ENCODE results near the gene IFNLR1. TPM values are rescaled to one million over a fixed set of nuclear protein-coding genes. Genes with fewer than 3 reads are reported as not detected.

Gene IFNLR1
- total and polyA plus RNA-seq, 2 donors (not counting 3 experiments of a cell fraction or from before 2014, with no cell fraction given): 0.01 TPM; not detected in 1

- no peaks in the 10 kb centered on the region for H4K20me1 ChIP-seq (replicated peaks; ENCODE audit: control insufficient read depth, extremely low read depth, insufficient read depth, low read length)
- H3K27me3 ChIP-seq (ENCODE audit: control insufficient read depth in 2 of 2, insufficient read depth in 2 of 2, low read length in 2 of 2): peaks cover under 1 to 4% of the 10 kb centered on the region in 2 experiments
- no peaks in the 10 kb centered on the region for H3K4me1 ChIP-seq (ENCODE audit: control insufficient read depth, extremely low read depth, insufficient read depth, low read length)
- no TSS peak for BruUV-seq (replicated peaks)
- no peak overlapping the region for H3K27ac ChIP-seq (ENCODE audit: insufficient read depth, low read depth, low read length)
- no peak overlapping the region for H3K4me2 ChIP-seq (ENCODE audit: insufficient read depth, low read length)
- no peak overlapping the region for H2AFZ ChIP-seq (ENCODE audit: low read depth, low read length)
- H3K9ac ChIP-seq (replicated peaks; ENCODE audit: extremely low read depth, insufficient read depth, low read length): no peak overlapping the region
- POLR2A ChIA-PET: no interaction called here
- DNase-seq (ENCODE audit: low read depth, low spot score) (no peak), FAIRE-seq (no peak)
- CTCF ChIA-PET: interaction anchor here (0.9 to 1.8 kb wide), 2 partner anchors 8 to 30 kb away, joined by 3 to 7 read pairs; no protein-coding TSS in a partner anchor
- TF ChIP-seq GATA2 (IDR thresholded peaks at IDR 0.05; ENCODE audit: insufficient read depth, insufficient read length, low read depth, low read length): no peak
- TF ChIP-seq EZH2 (IDR thresholded peaks at IDR 0.05; ENCODE audit: borderline replicate concordance, low read depth, low read length, severe bottlenecking): no peak
- TF ChIP-seq POLR2AphosphoS5 (IDR thresholded peaks at IDR 0.05; ENCODE audit: insufficient read depth, low read depth, low read length): no peak
- no peak for TF ChIP-seq MAX (IDR thresholded peaks at IDR 0.05; ENCODE audit: insufficient read depth, insufficient read length)
- TF ChIP-seq POLR2A (IDR thresholded peaks at IDR 0.05; ENCODE audit: low read depth, low read length): no peak
- TF ChIP-seq MYC (IDR thresholded peaks at IDR 0.05; ENCODE audit: low read depth, low read length): no peak
- TF ChIP-seq CTCF (IDR thresholded peaks at IDR 0.05; ENCODE audit: extremely low read depth in 1 of 2, insufficient read depth in 1 of 2, low read depth in 1 of 2, low read length in 2 of 2): no peak
- TF ChIP-seq JUN (IDR thresholded peaks at IDR 0.05; ENCODE audit: borderline replicate concordance, insufficient read depth, insufficient read length, low read depth): no peak
- TF ChIP-seq FOS (IDR thresholded peaks at IDR 0.05; ENCODE audit: borderline replicate concordance, insufficient read depth, low read length): no peak
- H3K9me3 ChIP-seq (replicated peaks; ENCODE audit: control insufficient read depth, insufficient read depth, low read length): no peaks in the 10 kb centered on the region
- no peaks in the 10 kb centered on the region for H3K36me3 ChIP-seq (ENCODE audit: control insufficient read depth in 2 of 2, extremely low read depth in 1 of 2, insufficient read depth in 2 of 2, low read length in 2 of 2)
- no peak overlapping the region for H3K4me3 ChIP-seq (replicated peaks in 1 of 3; ENCODE audit: insufficient read depth in 1 of 3, low read depth in 1 of 3, low read length in 3 of 3)
- dilution Hi-C loops (cut with MboI; ENCODE audit: extremely low pct_ligation_motif_present, low sequenced_read_pairs) (no loop called here), intact Hi-C loops (cut with micrococcal nuclease) (no loop called here)
- H3K9me1 ChIP-seq (replicated peaks; ENCODE audit: control insufficient read depth, extremely low read depth, insufficient read depth, low read length): no peaks in the 10 kb centered on the region
- no peaks in the 10 kb centered on the region for H3K79me2 ChIP-seq (ENCODE audit: control insufficient read depth, insufficient read depth, low read length)
Observed at GRCh38 chr1:24180676-24181075, 6.4 kb downstream of the IFNLR1 start.

Measured in endothelial cell of umbilical vein (primary cell).